ENCODE data around the gene ODAPH. TPM values are rescaled to one million over a fixed set of nuclear protein-coding genes. Genes with fewer than 3 reads are reported as not detected.

ODAPH gene, protein sequence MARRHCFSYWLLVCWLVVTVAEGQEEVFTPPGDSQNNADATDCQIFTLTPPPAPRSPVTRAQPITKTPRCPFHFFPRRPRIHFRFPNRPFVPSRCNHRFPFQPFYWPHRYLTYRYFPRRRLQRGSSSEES
- not detected in 2 replicates for total RNA-seq

DNA sequence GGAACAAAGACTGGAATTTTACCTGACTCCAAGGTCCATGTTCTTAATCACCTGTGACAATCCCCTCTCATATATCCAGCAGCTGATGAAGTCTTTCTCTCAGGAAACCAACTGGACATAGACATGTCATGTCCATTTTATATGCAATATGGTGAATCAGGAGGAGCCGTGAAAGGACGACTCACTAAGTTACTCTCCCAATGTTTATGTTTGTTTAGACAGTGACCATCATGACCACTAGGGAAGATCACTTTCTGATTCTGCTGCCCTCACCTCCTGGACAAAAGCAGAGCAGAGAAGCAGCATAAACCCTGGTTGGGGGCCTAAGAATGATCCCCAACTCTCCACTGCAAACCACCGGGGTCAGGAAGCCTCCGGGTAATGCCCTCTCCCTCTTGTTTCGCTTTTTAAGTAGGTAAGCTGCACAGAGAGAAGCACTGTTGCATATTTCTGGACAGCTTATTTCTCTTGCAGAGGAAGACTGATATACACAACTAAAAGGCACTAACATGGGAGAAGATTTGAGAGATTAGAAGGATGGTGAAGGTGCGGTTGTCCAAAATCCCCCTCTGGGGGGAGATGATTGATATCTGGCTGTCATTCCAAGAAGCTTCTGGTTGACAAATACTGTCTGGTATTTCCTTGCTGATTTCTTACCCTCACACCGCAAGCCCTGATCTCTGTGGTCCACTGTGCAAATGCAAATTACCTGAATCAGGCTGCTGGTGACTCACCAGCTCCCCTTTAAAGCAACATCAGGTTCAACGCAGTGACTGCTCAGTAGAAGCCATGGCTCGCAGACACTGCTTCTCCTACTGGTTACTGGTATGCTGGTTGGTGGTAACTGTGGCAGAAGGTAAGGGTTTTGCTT, at the start of gene ODAPH:
ODAPH (plus strand) TSS at position 773 of the 871 bp plus-strand sequence; CDS start at position 790, 17 bp downstream.

DNA sequence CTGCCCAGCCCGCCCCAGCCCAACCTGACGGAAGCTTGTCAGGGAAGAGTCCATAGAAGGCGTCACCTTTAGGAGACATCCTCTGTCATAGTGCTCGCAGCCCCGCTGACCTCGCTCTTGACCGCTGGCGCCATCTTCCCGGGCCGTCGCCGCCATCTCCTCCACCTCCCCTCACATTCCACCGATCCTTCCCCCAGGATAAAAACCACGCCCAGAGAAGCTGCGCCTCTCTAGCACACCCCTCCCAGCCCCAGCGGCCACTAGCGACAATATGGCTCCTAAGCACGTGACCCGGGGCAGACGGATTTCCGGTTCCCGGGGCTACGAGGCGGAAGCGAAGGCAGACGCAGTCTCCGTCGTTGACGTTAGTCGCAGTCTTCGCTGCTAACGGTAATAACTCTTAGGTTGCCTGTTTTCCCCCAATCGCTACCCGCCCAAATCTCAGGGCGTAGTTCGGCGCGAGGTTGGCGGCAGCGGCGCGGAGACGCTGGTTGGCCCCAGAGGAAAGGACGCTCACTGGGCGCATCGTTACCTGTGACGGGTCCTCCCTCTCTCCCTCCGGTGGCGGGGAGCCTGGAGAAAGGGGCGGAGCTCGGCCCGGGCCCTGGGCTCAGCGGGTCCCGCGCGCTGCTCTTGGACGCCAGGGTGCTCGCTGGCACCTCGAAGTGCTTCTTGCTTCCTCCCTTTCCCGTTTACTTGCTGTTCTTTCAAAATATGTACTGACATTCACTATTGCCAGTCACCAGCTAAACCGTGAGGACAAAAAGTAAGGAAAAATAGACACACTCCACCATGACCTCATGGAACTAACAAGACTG, 41.5 kb upstream of the ODAPH start, which contains the start of the genes RCHY1 and THAP6:
RCHY1 (minus strand) TSS at position 273 of the 818 bp plus-strand sequence; CDS start at position 156, 117 bp downstream.
THAP6 (plus strand) TSS at position 343 of the 818 bp plus-strand sequence. CDS start 980 bp downstream, outside the sequence.

Other genes starting within 250 kb of the ODAPH start
- 27.6 and 35.1 TPM in 2 replicates for gene RCHY1, start 41.7 kb upstream of the ODAPH start, total RNA-seq
- gene THAP6, start 41.6 kb upstream of the ODAPH start, total RNA-seq = 11.3 and 15.2 TPM in 2 replicates
- gene CDKL2, start 74.5 kb downstream of the ODAPH start, total RNA-seq = under 0.01 and 1.1 TPM in 2 replicates
- gene G3BP2, start 117.3 kb downstream of the ODAPH start, total RNA-seq = 288 and 293 TPM in 2 replicates
- gene USO1, start 168.5 kb downstream of the ODAPH start, total RNA-seq = 154 and 191 TPM in 2 replicates

Data from regular cardiac myocyte (primary cell).